SKM-1 (cell line): ENCODE measurements around the gene FGFRL1.

Source experiments
- DNase-seq: peaks from one replicate; lab custom pipeline; 2025; ENCODE audit not compliant: unreplicated experiment; lab: John Stamatoyannopoulos, UW

Gene FGFRL1

GRCh38 chr4:1021386-1022050 lies 10.1 kb downstream of the FGFRL1 start:
- DNase-seq = no peak

GRCh38 chr4:1022051-1022738 lies 10.8 kb downstream of the FGFRL1 start:
- DNase-seq = no peak

DNA sequence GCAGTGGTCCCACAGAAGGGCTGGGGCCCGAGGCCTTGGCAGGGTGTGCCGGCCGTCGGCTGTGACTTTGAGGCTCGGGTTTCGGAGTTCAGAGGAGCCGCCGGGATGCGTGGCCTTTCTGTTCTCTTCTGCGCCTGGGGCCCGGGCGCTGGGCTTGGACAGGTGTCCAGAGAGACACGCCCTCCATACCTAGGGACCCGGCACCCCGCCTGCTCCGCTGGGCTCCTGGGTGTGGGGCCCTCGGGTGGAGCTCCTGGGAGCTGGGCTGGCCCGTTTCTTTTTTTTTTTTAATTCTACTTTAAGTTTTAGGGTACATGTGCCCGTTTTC lies 11.3 kb downstream of the FGFRL1 start:
- DNase-seq = no peak

DNA sequence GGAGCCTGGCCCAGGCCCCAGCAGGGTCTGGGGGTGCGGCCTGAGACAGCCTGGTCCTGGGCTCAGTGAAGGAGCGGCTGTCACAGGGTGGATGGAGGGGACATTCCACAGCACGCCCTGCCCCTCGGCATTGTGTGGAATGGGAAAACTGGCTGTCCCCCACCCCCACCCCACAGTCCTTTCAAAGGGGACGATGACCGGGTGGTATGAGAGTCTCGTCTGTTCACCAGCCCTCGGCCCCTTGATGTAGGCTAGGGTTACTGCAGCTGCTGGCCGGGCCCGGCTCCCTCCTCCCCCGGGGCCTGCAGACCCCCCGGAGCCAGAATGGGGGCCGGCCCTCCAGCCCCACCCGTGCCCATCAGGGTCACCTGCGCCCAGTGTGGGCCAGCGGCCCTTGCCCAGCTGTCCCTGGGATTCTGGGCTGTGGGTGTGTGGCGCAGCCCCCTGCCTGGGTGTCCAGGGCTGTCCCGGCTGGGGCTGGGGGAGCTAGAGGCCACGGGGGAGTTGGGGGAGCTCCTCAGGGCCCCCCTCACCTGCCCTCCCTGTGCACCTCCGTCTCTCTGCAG lies 11.7 kb downstream of the FGFRL1 start:
- DNase-seq = no peak

DNA sequence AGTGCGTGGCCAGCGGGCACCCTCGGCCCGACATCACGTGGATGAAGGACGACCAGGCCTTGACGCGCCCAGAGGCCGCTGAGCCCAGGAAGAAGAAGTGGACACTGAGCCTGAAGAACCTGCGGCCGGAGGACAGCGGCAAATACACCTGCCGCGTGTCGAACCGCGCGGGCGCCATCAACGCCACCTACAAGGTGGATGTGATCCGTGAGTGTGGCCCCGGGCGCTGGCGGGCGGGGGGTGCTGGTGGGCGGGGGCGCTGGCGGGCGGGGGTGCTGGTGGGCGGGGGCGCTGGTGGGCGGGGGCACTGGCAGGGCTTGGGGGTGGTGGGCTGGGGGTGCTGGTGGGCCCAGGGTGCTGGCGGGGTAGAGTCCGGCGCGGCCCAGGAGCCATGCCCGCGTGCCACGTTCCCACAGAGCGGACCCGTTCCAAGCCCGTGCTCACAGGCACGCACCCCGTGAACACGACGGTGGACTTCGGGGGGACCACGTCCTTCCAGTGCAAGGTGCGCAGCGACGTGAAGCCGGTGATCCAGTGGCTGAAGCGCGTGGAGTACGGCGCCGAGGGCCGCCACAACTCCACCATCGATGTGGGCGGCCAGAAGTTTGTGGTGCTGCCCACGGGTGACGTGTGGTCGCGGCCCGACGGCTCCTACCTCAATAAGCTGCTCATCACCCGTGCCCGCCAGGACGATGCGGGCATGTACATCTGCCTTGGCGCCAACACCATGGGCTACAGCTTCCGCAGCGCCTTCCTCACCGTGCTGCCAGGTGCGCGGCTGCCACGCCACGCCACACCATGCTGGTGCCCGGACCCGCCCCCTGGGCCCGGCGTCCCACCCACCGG lies 12.7 kb downstream of the FGFRL1 start:
- no peak for DNase-seq

GRCh38 chr4:1024882-1025545 lies 13.6 kb downstream of the FGFRL1 start:
- no peak for DNase-seq

DNA sequence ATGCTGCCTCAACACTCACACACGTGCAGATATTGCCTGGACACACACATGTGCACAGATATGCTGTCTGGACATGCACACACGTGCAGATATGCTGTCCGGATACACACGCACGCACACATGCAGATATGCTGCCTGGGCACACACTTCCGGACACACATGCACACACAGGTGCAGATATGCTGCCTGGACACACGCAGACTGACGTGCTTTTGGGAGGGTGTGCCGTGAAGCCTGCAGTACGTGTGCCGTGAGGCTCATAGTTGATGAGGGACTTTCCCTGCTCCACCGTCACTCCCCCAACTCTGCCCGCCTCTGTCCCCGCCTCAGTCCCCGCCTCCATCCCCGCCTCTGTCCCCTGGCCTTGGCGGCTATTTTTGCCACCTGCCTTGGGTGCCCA lies 14.7 kb downstream of the FGFRL1 start:
- DNase-seq = no peak

DNA sequence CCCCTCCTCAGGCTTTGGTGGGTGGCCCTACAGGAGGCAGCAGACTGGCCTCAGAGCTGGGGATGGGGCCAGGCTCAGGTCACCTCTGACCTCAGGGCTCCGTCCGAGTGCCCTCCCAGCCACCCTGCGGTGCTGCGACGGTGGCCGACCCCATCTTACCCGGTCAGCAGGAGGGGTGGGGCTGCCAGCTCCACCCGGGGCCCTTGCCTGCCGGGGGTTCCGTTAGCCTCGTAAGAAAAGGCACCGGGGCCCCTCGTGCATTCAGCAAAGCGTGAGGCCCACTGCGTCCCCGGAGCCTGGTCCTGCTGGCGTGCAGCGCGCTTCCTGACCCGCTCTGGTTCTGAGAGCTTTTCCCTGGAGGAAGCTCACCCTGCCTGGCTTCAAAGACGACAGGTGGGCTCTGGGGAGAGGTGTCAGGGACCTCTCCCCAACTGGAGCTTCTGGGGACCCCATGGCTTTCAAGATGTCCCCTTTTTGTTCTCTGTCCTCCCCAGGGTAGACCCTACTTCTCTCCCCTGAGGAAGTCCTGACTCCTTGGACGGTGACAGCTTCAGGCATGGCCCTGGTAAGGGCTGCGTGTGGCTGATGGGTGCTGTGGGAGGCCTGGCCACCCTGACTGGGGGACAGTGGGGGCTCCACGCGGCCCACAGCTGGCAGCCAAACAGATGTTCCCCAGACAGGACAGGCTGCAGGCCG lies 15.9 kb downstream of the FGFRL1 start:
- DNase-seq = no peak

DNA sequence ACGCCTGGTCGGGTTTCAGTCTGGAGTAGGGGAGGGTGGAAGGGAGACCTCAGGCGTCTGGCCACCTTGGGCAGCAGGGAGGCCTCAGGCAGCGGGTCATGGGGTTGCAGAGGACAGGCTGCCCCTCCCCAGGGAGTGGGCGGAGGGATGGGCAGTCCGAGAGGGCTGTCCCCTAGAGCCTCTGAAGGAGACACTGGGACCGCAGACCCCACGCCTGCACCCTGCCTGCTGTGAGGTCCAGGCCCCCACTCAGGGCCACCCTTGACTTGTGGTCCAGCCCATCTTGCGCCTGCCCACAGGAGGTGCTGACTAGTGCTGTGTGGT lies 16.5 kb downstream of the FGFRL1 start:
- no peak for DNase-seq

- no peak for DNase-seq
Observed at GRCh38 chr4:1028574-1029220, 17.3 kb downstream of the FGFRL1 start.

DNA sequence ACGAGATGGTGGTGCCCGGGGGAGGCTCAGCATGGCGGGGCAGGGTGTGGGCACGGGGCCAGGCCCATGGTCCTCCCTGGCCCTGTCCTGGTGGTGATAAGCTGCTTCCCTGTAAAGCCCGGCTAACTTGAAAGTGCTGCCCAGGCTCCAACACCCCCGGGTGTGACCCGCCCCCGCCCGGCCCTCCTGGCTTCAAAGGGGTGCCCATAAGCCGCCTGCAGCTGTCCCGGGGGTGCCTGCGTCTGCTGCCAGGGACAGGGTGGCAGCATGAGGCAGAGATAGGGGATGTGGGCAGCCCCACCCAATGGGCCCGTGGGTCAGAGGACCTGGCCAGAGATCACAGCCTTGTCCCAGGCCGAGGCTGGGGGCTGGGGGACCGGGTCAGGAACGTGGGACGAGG lies 18.1 kb downstream of the FGFRL1 start:
- no peak for DNase-seq

- DNase-seq = no peak
Observed at GRCh38 chr4:1030031-1030430, 18.6 kb downstream of the FGFRL1 start.

GRCh38 chr4:1030559-1030958 lies 19.1 kb downstream of the FGFRL1 start:
- DNase-seq = no peak

DNA sequence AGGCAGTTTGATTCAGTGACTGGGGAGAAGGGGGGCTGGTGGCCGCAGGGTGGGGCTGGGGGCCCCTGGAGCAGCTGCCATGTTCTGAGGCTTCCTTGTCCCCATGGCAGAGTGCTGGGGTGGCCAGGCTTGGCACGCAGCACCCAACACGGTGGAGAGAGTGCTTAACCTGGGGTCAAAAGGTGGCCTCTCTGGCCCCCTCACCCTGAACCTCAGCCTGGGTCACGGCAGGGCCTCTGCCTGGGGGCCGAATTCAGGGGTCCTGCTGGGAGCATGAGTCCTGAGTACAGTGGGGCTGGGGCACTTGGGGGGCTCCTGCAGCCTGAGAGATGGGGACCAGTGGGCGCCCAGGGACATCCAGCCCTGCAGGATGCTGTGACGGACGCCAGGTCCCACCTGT lies 19.9 kb downstream of the FGFRL1 start:
- DNase-seq = no peak

DNA sequence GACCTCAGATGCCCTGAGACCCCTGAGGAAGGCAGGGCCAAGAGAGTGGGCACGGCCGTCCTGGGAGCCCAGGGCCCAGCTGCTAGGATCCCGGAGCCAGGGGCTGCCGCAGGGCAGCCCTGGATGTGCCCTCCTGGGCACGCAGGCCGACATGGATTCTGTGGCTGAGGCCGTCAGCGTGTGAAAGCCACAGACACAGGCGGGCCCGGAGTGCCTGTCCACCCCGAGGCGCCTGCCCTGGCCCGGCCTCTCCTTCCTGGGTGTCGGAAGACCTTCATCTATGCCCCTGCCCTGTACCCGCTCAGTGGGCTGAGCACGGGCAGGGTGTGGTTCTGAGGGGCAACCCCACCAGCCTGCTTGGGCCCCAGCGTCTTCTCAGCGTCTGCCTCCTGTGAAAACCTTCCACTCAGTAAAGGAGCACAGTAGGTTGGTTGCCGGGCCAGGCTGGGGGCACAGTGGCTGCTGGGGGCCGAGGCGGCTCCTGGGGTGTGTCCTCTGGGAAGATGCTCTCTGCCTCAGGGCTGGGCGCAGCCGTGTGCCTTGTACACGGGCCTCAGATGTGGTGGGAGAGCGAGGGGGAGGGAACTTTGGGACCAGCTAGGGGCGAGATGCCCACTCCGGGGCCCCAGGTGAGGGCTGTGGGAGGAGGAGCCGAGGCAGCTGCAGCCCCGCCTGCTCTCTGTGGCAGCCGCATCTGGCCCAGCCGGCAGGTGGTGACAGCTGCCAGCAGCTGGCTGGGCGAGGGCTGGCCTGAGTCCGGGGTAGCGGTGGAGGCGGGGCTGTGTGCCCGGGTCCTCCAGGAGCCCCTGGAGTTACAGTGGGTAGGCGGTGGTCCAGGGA lies 20.8 kb downstream of the FGFRL1 start:
- no peak for DNase-seq

DNA sequence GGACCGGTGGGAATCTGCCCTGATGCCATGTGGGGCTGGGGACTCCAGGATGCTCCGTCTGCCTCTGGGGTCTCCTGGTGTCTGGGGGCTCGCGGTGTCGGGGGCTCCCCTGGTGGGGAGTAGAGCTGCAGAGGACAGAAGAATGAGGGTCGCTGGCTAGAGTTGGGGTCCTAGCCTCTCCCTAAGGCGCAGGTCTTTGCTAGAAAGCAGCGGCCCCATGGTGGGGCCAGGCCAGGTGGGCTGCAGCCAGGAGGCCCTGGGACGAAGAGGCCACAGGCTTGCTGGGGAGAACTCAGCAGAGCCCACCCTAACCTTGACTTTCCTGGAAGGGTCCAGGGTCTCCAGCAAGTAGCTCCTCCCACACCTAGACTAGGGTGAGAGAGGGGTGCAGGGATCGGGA lies 21.4 kb downstream of the FGFRL1 start:
- DNase-seq = no peak

DNA sequence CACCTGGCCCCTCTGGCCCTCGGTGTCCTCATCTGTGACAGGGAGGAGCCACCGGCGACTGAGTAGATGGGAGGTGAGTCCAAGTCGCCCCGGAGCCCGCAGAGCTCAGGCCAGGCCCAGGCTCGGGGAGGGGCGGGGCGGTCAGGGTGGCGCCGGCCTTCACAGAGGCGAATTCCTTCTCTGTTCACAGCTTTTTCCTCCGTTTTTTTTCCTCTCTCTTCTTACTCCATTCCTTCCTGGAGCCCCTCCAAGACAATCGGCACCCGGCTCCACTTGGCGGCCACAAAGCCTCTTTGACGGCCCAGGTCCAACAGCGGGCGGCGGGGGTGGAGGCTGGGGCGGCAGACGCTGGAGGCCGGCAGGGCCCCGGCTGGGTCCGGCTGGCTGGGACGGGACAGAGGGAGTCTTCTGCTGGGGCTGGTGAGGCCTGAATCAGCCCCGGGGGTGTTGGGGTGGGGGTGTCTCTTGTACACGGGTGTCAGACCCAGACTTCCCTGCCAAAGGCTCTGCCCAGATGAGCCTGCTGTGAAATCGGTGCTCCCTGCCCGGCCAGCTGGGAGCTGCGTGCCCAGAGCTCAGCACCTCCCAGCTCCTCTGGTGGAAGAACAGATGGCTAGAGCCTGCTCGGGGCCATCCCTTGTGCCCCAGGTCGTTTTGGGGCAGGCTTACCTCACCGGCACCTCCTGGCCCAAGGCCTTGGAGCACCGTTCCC lies 22.6 kb downstream of the FGFRL1 start:
- DNase-seq = no peak

DNA sequence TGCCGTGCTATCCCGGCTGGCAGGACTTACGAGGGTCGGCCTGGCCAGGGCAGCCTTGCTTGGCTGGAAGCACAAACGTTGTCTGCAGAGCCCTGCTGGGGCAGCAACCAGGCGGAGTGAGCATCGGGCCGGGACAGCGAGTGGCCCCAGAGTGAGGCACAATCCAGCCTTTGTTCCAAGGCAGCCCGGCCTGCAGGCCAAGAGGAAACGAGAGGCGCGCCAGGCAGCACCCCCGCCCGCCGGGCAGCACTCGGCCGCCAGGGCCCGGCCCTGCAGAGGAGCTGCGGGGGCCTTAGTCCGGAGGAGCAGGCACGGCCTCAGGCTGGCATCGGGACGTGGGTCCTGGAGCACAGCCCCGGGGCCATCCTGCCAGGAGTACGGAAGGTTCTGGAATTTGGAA lies 24.1 kb downstream of the FGFRL1 start:
- DNase-seq = no peak

- no peak for DNase-seq
Observed at GRCh38 chr4:1036095-1036494, 24.7 kb downstream of the FGFRL1 start.
